Activated CD4-positive, alpha-beta T cell treated with anti-CD3 and anti-CD28 coated beads, Interleukin-2, amount 50 U/mL, for 48 hours (primary cell): Measurements from ENCODE around the gene PTPRC.

Experiments
- DNase-seq, 2 experiments: peaks; one replicate each; pipeline ENCODE4 v3.0.0-alpha.2; 2020

The PTPRC gene

DNA sequence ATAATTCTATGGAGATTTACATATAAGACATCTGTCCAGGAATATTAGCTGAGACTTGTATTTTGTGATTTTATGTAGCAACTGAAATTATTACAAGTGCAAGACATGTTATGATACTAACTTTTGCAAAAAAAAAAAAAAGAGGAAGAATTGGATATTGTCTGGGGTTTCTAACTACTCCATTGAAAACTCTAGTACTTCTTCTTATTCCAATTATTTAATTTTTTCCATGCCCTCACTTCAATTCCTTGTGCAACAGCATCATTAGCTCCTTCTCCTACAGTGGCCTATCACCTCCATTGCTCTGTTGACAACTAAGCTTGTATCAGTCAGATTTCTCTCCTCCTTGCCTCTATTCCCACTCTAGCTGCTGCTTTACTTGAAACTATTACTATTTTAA lies 126.6 kb downstream of the PTPRC start:
- no peak for DNase-seq

DNA sequence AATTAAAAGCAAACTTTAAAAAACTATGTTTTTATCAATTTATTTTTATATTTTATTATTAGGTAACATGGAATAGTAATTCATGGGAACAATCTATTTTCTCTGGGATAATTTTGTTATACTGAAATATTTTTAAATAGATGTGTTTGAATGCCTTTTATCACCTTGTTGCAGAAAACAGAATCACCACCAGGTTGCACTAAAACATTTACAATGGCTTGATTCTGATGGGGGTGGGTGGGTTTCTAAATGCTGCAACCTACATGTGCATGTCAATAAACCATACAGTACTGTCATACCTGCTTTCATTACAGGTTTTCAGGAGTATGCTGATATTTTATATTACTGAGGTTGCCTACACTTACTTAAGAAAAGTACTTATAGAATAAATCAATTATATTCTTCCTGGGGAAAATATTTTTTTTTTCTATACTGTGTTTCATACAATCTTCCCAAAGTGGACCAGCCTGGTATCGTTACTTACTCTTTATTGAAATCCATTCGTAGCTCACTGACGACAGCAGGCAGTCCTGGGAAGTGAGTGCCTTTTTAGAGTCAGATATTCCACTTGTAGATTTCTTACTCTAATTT lies 132.8 kb downstream of the PTPRC start:
- no peak for DNase-seq

DNA sequence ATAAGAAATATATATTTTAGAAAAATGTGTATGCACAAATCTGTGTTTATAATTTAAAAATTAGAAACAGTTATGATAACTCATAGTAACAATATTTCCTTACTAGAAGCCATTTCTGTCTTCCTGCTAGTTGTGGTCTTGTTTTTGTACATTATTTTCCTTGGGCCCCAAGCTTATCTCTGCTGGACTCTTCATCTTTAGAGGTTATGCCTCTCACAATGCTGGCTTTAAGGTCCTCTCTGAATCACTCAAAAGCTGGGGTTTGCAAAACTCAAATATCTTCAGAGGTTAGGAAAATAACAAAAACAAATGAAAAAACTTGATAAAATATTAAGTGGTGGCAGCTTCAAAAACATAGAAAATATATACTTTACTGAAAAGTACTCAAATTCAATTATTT lies 133.8 kb downstream of the PTPRC start:
- no peak for DNase-seq

DNA sequence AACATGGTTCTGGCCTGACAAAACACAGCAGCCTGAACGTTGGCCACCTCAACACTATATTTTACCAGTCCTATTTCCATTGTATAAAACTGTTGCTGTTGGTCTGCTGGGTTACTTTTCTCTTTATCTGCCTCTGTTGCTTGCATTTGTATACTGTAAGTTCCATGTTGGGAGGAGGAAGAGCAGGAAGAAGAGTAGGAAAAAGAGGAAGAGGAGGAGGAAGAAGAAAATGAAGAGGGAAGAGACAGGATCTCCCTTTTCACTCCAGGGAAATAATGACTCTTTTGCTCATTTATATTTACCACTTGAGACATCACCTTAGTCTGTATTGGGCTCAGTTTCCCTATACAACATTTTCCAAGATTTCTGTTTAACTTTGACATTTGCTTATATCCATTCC lies 134.2 kb downstream of the PTPRC start:
- DNase-seq, result no peak

DNA sequence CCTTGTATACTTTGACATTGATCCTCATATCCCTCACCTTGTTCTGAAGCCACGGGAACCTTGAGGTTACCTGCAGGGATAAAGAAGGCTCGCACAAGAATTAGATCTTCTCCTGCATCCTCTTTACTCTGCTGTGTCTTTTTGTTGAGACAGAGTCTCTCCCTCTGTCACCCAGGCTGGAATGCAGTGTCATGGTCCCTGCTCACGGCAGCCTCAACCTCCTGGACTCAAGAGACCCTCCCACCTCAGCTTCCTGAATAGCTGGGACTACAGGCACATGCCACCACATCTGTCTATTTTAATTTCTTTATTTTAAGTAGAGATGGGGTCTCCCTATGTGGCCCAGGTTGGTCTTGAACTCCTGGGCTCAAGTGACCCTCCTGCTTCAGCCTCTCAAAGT lies 134.7 kb downstream of the PTPRC start:
- DNase-seq, result no peak

DNA sequence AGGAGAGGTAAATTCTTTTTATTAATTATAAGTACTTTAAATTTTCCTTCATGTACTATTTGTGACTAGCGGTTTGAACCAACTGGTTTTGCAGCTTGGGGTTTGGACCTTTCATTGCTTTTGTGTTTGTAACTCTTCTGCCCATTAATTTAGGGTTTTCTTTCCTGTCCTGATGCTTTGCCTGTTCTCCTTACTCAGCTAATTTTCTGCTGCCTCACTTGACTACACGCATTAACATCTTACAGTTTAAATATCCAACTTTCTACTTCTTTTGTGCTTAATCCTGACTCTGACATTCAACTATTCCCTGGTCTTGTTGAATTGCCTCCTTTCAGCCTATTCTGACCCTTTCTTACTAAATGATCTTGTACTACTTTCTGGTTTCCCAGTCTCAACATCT lies 135.6 kb downstream of the PTPRC start:
- DNase-seq, result no peak

DNA sequence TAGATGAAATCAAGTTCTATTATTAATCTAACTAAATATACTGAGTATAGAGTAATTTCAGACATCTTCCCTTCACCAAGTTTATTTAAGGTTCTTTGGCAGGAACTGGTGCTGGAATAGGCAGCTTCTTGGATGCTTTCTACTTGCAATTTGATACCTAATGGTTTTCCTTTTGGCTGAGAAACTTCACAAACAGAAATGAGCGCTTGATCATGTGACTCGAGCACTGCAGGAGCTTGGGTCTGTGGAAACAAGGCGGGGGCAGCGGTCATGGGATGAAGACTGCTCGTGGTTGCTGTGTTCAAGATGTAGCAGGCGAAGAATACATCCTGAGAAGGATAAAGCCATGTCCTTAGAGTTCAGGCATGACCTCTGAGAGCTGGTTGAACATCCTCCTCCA lies 136.8 kb downstream of the PTPRC start:
- no peak for DNase-seq

DNA sequence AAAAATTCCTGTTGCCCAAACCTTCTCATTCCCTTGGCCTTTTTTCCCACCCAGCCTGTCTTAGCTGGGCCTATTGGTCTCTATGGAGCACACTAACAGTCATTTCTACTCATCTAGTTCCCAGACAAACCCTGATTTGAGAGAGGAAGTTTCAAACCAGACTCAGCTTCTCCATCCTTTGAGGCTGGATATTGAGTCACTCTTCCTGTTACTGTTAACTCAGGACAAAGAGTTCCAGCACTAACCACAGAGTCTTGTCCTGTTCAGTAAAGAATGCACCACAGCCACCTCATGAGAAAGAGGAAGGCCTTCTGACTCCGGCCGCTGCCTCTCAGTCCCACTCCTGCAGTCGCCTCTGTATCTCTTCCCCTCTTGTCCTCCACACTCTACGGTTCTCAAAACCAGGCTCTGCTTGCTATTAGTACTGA lies 137.8 kb downstream of the PTPRC start:
- no peak for DNase-seq

DNA sequence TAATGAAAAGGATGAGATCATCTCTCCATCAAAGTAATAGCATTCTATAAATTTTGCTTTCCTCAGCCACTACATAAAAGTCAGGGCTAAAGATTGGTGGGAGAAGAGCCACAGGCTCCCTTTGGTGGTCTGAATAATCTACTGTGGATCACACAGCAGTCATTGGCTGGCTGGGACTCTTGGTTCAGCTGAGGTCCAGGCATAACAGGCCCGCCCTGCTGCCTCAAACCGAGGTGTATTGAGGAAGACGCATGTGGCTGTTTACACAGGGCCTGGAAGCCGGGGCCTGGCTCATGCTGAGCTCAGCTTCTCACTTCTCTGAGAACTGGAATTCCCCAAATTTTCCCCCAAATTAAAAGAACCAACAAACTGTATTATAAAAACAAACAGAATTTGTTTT lies 139.2 kb downstream of the PTPRC start:
- no peak for DNase-seq

DNA sequence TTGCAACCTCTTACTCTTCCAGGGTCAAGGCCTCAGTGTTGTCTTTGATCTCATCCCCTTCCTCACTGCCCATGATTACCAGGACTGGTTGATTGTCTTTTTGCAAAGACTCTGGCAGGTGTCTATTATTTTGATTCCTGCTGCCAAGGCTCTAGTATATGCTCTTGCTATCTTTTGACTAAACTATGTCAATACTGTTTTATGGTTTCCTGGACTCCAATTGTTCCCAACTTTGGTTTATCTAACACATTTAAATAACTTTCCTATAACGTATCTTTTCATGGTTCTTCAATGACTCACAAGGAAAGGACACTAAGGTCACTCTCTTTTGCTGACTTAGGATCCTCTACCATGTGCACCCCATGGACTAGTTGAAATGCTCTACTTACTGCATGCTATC lies 141.5 kb downstream of the PTPRC start:
- no peak for DNase-seq

DNA sequence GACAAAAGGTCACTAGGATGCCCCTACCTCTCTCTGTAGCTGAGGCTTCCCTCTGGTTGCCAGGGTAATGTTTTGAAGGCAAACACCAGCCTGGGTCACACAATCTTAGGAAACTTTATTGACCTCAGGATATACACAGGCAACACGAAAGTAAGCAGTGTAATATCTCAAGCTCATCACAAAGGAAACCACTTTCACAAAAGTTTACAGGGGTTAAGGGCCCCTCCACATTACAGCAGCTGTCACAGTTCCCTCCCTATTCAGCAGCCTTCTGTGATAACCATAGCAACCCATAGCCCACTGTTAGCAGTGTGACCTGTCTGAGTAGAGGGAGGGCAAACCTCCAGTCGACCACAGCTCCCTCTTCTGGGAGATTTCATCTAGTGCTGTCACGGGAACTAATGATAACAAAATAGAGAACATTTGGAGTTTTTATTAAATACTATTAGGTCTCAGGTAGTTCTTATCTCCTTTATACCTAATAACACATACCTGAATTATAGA lies 149.8 kb downstream of the PTPRC start:
- peak in 1 of 2 experiments; percentile 7 for DNase-seq

DNA sequence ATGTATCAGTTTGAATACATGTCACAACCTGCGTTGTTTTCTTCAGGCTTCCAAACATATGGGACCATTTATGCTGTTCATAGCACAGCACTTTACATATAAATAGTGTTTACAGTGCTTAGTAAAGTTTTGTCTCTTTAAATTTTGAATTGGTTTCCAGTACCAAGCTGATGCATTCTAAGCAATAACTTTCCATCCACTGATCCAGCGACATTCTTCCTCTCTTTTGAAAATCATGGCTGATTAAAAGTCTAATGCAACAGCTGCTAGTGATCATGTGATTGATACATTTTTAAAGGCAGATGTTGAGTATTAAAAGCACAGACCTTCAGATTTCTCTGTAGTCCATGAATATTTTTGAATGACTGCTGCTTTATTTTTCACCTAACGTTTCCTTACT lies 154.9 kb downstream of the PTPRC start:
- no peak for DNase-seq

DNA sequence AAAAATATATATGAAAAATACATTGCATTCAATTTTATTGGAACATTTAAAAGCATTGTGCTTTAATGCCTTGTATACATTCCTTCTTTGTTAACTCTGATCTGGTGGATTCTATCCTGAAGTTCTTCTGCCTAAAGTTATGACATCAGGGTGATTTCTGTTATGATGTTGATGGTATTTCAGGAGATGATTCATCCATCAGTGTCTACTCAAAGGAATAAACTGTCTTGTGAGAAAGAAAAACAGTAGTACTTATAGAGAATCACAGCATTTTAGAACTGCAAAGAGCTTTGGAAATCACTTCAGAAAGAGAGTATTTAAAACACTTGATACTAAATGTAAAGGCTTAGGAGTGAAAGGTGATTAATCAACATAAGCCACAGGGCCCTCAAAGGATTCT lies 155.7 kb downstream of the PTPRC start:
- DNase-seq, result no peak

DNA sequence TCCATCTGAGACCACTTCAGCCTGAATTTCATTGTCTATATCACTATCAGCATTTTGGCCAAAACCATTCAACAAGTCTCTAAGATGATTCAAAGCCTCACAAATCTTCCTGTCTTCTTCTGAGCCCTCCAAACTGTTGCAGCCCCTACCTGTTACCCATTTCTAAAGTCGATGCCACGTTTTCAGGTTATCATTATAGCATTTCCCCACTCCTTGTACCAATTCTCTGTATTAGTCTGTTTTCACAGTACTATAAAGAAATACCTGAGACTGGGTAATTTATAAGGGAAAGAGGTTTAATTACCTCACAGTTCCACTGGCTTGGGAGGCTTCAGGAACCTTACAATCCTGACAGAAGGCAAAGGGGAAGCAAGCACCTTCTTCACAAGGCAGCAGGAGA lies 158.8 kb downstream of the PTPRC start:
- DNase-seq, result no peak

DNA sequence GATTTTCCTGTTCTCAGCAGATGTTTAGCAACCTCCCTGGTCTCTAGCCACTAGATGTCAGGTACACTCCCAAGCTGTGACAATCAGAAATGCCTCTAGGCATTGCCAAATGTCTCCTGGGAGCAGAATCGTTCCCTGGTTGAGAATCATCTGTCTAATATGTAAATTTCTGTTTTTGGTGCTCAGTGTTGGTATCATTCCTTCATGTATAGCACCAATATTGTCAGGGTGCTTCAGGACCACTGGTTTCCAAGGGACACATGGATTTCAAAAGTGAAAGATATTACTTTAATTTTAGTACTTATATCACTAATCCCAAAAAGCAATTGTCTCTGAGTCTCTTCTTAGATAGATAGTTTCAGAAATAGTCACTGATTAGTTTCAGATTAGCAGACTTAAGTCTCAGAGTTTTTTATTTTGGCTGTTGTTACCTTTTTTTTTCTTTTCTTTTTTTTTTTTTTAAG lies 160.1 kb downstream of the PTPRC start:
- no peak for DNase-seq

DNA sequence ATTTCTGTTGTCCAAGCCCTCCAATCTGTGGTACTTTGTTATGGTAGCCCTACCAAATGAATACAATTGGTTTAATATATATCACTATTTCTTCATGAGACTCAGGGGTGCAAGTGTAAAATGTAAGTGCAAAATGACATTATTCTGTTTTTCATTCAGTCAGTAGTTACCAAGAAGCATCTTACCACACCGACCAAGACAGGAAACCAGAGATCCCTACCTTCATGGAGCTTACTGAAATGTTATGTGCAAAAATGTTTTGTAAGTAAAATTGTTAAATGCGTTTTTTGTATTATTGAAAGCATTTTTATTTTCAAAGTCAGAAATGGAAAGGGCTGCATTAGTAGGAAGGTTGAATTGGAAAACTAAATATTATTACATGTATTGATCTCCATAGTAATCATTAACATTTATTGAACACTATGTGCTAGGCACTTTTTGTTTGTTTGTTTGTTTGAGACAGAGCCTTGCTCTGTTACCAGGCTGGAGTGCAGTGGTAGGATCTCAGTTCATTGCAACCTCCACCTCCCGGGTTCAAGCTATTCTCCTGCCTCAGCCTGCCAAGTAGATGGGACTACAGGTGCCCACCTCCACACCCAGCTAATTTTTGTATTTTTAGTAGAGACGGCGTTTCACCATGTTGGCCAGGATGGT lies 166.8 kb downstream of the PTPRC start:
- DNase-seq, result no peak

DNA sequence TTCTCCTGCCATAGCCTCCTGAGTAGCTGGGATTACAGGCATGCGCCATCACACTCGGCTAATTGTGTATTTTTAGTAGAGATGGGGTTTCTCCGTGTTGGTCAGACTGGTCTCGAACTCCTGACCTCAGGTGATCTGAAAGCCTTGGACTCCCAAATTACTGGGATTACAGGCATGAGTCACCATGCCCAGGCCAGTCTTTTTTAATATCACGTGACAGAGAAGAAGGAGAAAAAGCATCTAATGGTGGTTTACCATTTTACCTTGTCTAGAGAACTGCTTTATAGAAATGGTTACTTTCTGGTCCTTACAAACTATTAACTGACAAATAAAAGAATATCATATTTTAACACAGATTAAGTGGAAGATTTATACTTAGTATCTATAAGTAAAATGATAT lies 168.0 kb downstream of the PTPRC start:
- no peak for DNase-seq
